ENCODE measurements around the gene PROCA1. TPM values are rescaled to one million over a fixed set of nuclear protein-coding genes. Genes with fewer than 3 reads are reported as not detected.
A peak's percentile ranks its signal among the peaks of the same experiment; 100 is the strongest.

The PROCA1 gene
- 1 to 10 TPM; 3.1 to 3.9 TPM for total RNA-seq

GRCh38 chr17:28711723-28712031 is at the start of gene PROCA1:
Gene PROCA1, minus strand, starts transcription at chr17:28711888. Its CDS starts 228 bp downstream, at chr17:28711660.
- peak within 1 kb of the TSS; percentile 88 for H3K4me3 Mint-ChIP-seq
- no peaks in the 10 kb centered on the region for H3K9me3 Mint-ChIP-seq
- H3K27me3 Mint-ChIP-seq, result peaks cover 27% of the 10 kb centered on the region
- H3K4me1 Mint-ChIP-seq, result peaks cover 16% of the 10 kb centered on the region
- no peaks in the 10 kb centered on the region for H3K36me3 Mint-ChIP-seq
- DNase-seq, result no peak
- peak within 1 kb of the TSS; percentile 94 for H3K27ac Mint-ChIP-seq

GRCh38 chr17:28760601-28761562 is 49.2 kb upstream of the PROCA1 start:
- Mint-ChIP-seq H3K9me3 (no peaks in the 10 kb centered on the region), H3K36me3 (peaks cover 4% of the 10 kb centered on the region), H3K27ac (peak overlapping the region; percentile 56), H3K27me3 (no peaks in the 10 kb centered on the region), H3K4me3 (no peak overlapping the region), H3K4me1 (peaks cover 12% of the 10 kb centered on the region)
- DNase-seq, result no peak

- no peaks in the 10 kb centered on the region for H3K27me3 Mint-ChIP-seq
- H3K9me3 Mint-ChIP-seq, result no peaks in the 10 kb centered on the region
- no peak for DNase-seq
- H3K36me3 Mint-ChIP-seq, result peaks cover 4% of the 10 kb centered on the region
- peaks cover 12% of the 10 kb centered on the region for H3K4me1 Mint-ChIP-seq
- no peak overlapping the region for H3K27ac Mint-ChIP-seq
- H3K4me3 Mint-ChIP-seq, result no peak overlapping the region
Observed at GRCh38 chr17:28759256-28759865, 47.7 kb upstream of the PROCA1 start.

GRCh38 chr17:28758411-28759121 is 46.9 kb upstream of the PROCA1 start:
- H3K27me3 Mint-ChIP-seq, result no peaks in the 10 kb centered on the region
- H3K4me3 Mint-ChIP-seq, result no peak overlapping the region
- H3K27ac Mint-ChIP-seq, result no peak overlapping the region
- DNase-seq, result no peak
- peaks cover 2% of the 10 kb centered on the region for H3K36me3 Mint-ChIP-seq
- H3K4me1 Mint-ChIP-seq, result peaks cover 8% of the 10 kb centered on the region
- H3K9me3 Mint-ChIP-seq, result no peaks in the 10 kb centered on the region

GRCh38 chr17:28756049-28756804 is 44.5 kb upstream of the PROCA1 start:
- Mint-ChIP-seq H3K27ac (peak overlapping the region; percentile 34), H3K27me3 (no peaks in the 10 kb centered on the region)

GRCh38 chr17:28755486-28755885 is 43.8 kb upstream of the PROCA1 start:
- no peaks in the 10 kb centered on the region for H3K9me3 Mint-ChIP-seq
- no peak overlapping the region for H3K4me3 Mint-ChIP-seq
- peak overlapping the region; percentile 34 for H3K27ac Mint-ChIP-seq
- no peaks in the 10 kb centered on the region for H3K27me3 Mint-ChIP-seq
- H3K36me3 Mint-ChIP-seq, result peaks cover 14% of the 10 kb centered on the region
- DNase-seq, result no peak
- peaks cover 3% of the 10 kb centered on the region for H3K4me1 Mint-ChIP-seq

More at GRCh38 chr17:28756049-28756804, 44.5 kb upstream of the PROCA1 start:
- H3K36me3 Mint-ChIP-seq, result peaks cover 7% of the 10 kb centered on the region
- no peak for DNase-seq
- H3K4me3 Mint-ChIP-seq, result no peak overlapping the region
- no peaks in the 10 kb centered on the region for H3K9me3 Mint-ChIP-seq
- no peaks in the 10 kb centered on the region for H3K4me1 Mint-ChIP-seq

GRCh38 chr17:28751600-28752366 is 40.1 kb upstream of the PROCA1 start:
- H3K27ac Mint-ChIP-seq, result no peak overlapping the region

GRCh38 chr17:28750178-28751047 is 38.7 kb upstream of the PROCA1 start:
- H3K36me3 Mint-ChIP-seq, result peaks cover 45% of the 10 kb centered on the region
- no peaks in the 10 kb centered on the region for H3K9me3 Mint-ChIP-seq
- H3K4me3 Mint-ChIP-seq, result peak overlapping the region; percentile 34
- H3K27ac Mint-ChIP-seq, result peak overlapping the region; percentile 48
- DNase-seq, result peak; percentile 89
- H3K4me1 Mint-ChIP-seq, result peaks cover 31% of the 10 kb centered on the region
- H3K27me3 Mint-ChIP-seq, result no peaks in the 10 kb centered on the region

More at GRCh38 chr17:28751600-28752366, 40.1 kb upstream of the PROCA1 start:
- Mint-ChIP-seq H3K4me3 (no peak overlapping the region), H3K9me3 (no peaks in the 10 kb centered on the region), H3K4me1 (peaks cover 24% of the 10 kb centered on the region), H3K36me3 (peaks cover 33% of the 10 kb centered on the region), H3K27me3 (no peaks in the 10 kb centered on the region)
- no peak for DNase-seq

GRCh38 chr17:28749516-28750177 is 38.0 kb upstream of the PROCA1 start:
- Mint-ChIP-seq H3K4me1 (peaks cover 31% of the 10 kb centered on the region), H3K9me3 (no peaks in the 10 kb centered on the region), H3K27me3 (no peaks in the 10 kb centered on the region), H3K4me3 (peak overlapping the region; percentile 34), H3K36me3 (peaks cover 52% of the 10 kb centered on the region), H3K27ac (peak overlapping the region; percentile 48)
- DNase-seq, result no peak

GRCh38 chr17:28748852-28749515 is 37.3 kb upstream of the PROCA1 start:
- Mint-ChIP-seq H3K27ac (peak overlapping the region; percentile 73), H3K4me3 (peak overlapping the region; percentile 22), H3K4me1 (peaks cover 31% of the 10 kb centered on the region), H3K9me3 (no peaks in the 10 kb centered on the region), H3K27me3 (no peaks in the 10 kb centered on the region), H3K36me3 (peaks cover 55% of the 10 kb centered on the region)
- no peak for DNase-seq

GRCh38 chr17:28747801-28748750 is 36.4 kb upstream of the PROCA1 start:
- Mint-ChIP-seq H3K9me3 (no peaks in the 10 kb centered on the region), H3K36me3 (peaks cover 55% of the 10 kb centered on the region), H3K4me3 (no peak overlapping the region), H3K27me3 (no peaks in the 10 kb centered on the region), H3K27ac (peak overlapping the region; percentile 73), H3K4me1 (peaks cover 31% of the 10 kb centered on the region)
- no peak for DNase-seq
